ENCODE results near the gene HMGXB3.

Gene HMGXB3

GRCh38 chr5:150013931-150014330 lies 13.4 kb downstream of the HMGXB3 start:
- no peak for DNase-seq (ENCODE audit: low read depth)
- no peak overlapping the region for H3K4me3 ChIP-seq (ENCODE audit: low read depth, low read length)
- TF ChIP-seq, protein P1, sequence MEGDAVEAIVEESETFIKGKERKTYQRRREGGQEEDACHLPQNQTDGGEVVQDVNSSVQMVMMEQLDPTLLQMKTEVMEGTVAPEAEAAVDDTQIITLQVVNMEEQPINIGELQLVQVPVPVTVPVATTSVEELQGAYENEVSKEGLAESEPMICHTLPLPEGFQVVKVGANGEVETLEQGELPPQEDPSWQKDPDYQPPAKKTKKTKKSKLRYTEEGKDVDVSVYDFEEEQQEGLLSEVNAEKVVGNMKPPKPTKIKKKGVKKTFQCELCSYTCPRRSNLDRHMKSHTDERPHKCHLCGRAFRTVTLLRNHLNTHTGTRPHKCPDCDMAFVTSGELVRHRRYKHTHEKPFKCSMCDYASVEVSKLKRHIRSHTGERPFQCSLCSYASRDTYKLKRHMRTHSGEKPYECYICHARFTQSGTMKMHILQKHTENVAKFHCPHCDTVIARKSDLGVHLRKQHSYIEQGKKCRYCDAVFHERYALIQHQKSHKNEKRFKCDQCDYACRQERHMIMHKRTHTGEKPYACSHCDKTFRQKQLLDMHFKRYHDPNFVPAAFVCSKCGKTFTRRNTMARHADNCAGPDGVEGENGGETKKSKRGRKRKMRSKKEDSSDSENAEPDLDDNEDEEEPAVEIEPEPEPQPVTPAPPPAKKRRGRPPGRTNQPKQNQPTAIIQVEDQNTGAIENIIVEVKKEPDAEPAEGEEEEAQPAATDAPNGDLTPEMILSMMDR (IDR thresholded peaks at IDR 0.05; ENCODE audit: low read depth, low read length, missing control alignments) = no peak

DNA sequence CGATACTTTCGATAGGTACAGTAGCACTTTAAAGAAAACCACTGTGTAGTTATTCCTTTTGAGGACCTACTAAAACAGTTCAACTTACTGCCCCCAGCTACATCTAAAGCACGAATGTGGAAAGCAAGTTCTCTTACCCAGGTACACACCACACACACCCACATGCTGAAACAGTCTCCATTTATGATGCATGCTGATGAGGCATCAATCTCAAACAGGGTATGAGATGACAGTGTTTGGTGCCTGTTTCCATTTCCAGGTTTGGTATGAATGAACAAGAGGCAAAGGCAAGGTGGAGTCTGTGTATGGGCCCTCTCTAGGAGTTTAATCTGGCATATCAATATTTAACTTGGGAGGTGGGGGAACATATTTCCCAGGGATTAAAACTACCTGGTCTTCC lies 13.9 kb downstream of the HMGXB3 start:
- DNase-seq (ENCODE audit: low read depth) = no peak
- TF ChIP-seq, protein P1 (IDR thresholded peaks at IDR 0.05; ENCODE audit: low read depth, low read length, missing control alignments) = no peak
- H3K4me3 ChIP-seq (ENCODE audit: low read depth, low read length) = no peak overlapping the region

DNA sequence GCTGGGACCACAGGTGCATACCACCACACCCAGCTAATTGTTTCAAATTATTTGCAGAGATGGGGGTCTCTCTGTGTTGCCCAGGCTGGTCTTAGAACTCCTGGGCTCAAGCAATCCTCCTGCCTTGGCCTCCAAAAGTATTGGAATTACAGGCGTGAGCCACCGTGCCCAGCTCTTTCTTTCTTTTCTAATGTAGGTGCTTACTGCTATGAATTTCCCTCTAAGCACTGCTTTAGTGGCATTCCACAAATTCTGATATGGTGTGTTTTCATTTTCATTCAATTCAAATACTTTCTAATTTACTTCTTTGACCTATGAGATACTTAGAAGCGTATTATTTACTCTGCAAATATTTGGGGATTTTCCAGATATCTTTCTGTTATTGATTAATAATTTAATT lies 14.9 kb downstream of the HMGXB3 start:
- DNase-seq (ENCODE audit: low read depth) = no peak
- no peak overlapping the region for H3K4me3 ChIP-seq (ENCODE audit: low read depth, low read length)
- TF ChIP-seq, protein P1 (IDR thresholded peaks at IDR 0.05; ENCODE audit: low read depth, low read length, missing control alignments) = no peak

DNA sequence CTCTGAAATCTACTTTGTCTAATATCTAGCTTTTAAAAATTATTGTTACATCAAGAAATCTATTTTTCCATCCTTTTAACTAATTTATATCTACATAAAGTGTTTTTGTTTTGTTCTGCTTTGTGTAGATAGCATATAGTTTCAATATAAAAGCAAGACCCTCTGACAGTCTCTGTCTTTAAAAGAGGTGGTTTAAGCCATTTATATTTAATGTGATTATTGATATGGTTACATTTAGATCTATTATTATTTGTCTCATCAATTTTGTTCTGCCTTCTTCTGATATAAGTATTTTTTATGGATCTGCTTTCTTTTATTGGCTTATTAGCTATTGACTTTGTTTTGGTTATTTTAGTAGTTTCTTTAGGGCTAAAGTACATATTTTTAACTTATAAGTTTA lies 16.0 kb downstream of the HMGXB3 start:
- H3K4me3 ChIP-seq (ENCODE audit: low read depth, low read length) = no peak overlapping the region
- no peak for DNase-seq (ENCODE audit: low read depth)
- TF ChIP-seq, protein P1 (IDR thresholded peaks at IDR 0.05; ENCODE audit: low read depth, low read length, missing control alignments) = no peak

DNA sequence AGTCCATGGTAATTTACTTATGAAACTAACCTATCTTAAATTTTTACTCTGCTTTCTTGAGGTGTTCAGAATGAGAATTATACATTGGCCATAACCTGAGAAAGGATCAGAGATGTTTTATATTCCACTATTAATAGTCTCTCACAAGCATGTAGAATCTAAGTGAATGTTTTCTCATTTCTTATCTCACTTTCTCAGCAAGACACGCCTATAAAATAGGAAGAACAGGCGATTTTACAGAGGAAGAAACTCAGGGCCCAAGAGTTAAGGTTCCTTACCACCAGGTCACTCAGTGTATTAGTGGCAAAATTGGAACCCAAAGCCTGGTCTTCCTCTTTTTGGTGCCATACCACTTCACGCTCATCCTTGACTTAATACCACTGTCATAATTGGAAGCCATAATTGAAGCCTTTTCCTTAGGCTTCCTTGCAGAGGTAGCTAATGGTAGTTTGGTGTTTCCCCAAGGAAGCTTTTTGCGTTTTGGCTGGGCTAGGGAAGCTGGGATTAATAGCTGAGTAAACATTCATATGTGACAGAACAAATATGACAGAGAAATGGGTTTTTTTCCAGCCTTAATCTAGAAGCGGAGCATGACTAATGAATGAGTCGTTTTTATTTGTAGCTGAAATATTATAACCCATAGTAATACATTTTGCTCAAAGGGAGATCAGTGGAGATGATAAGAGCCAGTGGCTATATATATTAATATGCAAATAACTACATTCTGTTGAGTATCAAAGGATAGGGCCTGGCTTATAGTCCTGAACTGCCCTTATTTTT lies 16.9 kb downstream of the HMGXB3 start:
- no peak overlapping the region for H3K4me3 ChIP-seq (ENCODE audit: low read depth, low read length)
- no peak for DNase-seq (ENCODE audit: low read depth)
- TF ChIP-seq, protein P1 (IDR thresholded peaks at IDR 0.05; ENCODE audit: low read depth, low read length, missing control alignments) = no peak

DNA sequence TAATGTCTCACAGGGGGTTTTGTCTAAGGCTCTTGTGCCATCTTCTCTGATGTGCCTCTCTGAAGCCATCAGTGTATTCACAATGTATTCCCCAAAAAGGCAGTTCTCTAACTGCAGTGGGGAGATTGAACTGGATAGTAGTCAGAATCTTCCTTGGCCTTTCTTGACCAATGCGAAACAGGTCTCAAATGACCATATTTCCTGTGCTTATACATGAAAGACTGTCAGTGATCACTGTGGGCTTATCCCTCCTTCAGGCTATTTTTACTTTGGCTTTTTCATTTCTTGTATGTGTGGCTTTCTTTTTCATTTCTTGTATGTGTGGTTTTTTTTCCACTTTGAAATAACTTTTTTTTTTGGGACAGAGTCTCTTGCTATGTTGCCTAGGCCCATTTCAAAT lies 19.7 kb downstream of the HMGXB3 start:
- no peak for DNase-seq (ENCODE audit: low read depth)
- TF ChIP-seq, protein P1 (IDR thresholded peaks at IDR 0.05; ENCODE audit: low read depth, low read length, missing control alignments) = no peak
- H3K4me3 ChIP-seq (ENCODE audit: low read depth, low read length) = no peak overlapping the region

Data from GM12864 (cell line).